GM23248 (cell line): Measurements from ENCODE around the gene ARG1.

ENCODE experiments used
- EZH2 ChIP-seq: fragments of 200-600 bp; sonication (generic); IDR thresholded peaks from 2 replicates; pipeline ENCODE4 v1.6.1; 2018; ENCODE audit warnings: antibody characterized with exemption, mild to moderate bottlenecking; ENCODE audit not compliant: insufficient read depth, poor library complexity, severe bottlenecking
- EZH2phosphoT487 ChIP-seq: fragments of 200-600 bp; sonication (generic); IDR thresholded peaks from 2 replicates; pipeline ENCODE4 v1.6.1; 2018; ENCODE audit warnings: antibody characterized with exemption, moderate library complexity, mild to moderate bottlenecking, low read depth; ENCODE audit not compliant: insufficient read depth

DNA sequence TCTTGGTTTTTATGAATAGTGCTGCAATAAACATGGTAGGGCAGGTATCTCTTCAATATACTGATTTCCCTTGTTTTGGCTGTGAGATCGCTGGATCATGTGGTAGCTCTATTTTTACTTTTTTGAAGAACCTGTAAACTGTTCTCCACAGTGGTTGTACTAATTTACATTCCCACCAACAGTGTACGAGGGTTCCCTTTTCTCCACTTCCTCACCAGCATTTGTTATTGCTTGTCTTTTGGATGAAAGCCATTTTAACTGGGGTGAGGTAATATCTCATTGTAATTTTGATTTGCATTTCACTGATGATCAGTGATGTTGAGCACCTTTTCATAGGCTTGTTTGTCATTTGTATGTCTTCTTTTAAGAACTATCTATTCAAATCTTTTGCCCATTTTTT is 8.0 kb upstream of the ARG1 start:
- TF ChIP-seq EZH2 (no peak), EZH2phosphoT487 (no peak)
